GM18867 (cell line): ENCODE measurements around the gene HYAL1.
"Not testable (repeated sequence)": the region's sequence is repeated elsewhere in the genome, so short reads cannot be mapped to it uniquely, and the experiment has no call there.

Experiments
- ATAC-seq: cut with Tn5 transposase; IDR thresholded peaks from one replicate; pipeline ENCODE4 v1.9.1; 2021; ENCODE audit warnings: mild to moderate bottlenecking, moderate library complexity; ENCODE audit not compliant: unreplicated experiment

Gene HYAL1

GRCh38 chr3:50319894-50320625 lies 16.7 kb upstream of the HYAL1 start:
- no peak for ATAC-seq

GRCh38 chr3:50319181-50319893 lies 16.0 kb upstream of the HYAL1 start:
- no peak for ATAC-seq

- no peak for ATAC-seq
These were observed 15.2 kb upstream of the HYAL1 start for GRCh38 chr3:50318615-50319014.

- no peak for ATAC-seq
These were observed 14.8 kb upstream of the HYAL1 start for GRCh38 chr3:50318163-50318562.

- ATAC-seq = no peak
These were observed 13.9 kb upstream of the HYAL1 start for GRCh38 chr3:50317300-50317699.

GRCh38 chr3:50316657-50317242 lies 13.4 kb upstream of the HYAL1 start:
- ATAC-seq = no peak

GRCh38 chr3:50314816-50315215 lies 11.4 kb upstream of the HYAL1 start:
- no peak for ATAC-seq

GRCh38 chr3:50314342-50314741 lies 11.0 kb upstream of the HYAL1 start:
- no peak for ATAC-seq

- not testable (repeated sequence) for ATAC-seq
These were observed 8.7 kb upstream of the HYAL1 start for GRCh38 chr3:50312041-50312440.

GRCh38 chr3:50304601-50305000 lies 1.2 kb upstream of the HYAL1 start:
- no peak for ATAC-seq

- ATAC-seq = no peak
These were observed 1.0 kb downstream of the HYAL1 start for GRCh38 chr3:50302095-50303012.

GRCh38 chr3:50300681-50301254 lies 2.6 kb downstream of the HYAL1 start:
- ATAC-seq = no peak

GRCh38 chr3:50299929-50300680 lies 3.3 kb downstream of the HYAL1 start:
- ATAC-seq = no peak

GRCh38 chr3:50299638-50299928 lies 3.8 kb downstream of the HYAL1 start:
- no peak for ATAC-seq

GRCh38 chr3:50298836-50299637 lies 4.3 kb downstream of the HYAL1 start, which contains the start of the genes HYAL3 and NAA80:
Gene HYAL3, minus strand, starts transcription at chr3:50299405. Its CDS starts 3,803 bp downstream, at chr3:50295602.
Gene NAA80, minus strand, starts transcription at chr3:50299405. Its CDS starts 1,942 bp downstream, at chr3:50297463.
- peak; percentile 84 for ATAC-seq

GRCh38 chr3:50297896-50298725 lies 5.3 kb downstream of the HYAL1 start:
- no peak for ATAC-seq

- ATAC-seq = no peak
These were observed 6.0 kb downstream of the HYAL1 start for GRCh38 chr3:50297384-50297775.

- ATAC-seq = no peak
These were observed 6.5 kb downstream of the HYAL1 start for GRCh38 chr3:50296721-50297383.
